GM04503 (cell line): ENCODE data around the gene NHP2.
"Not testable (repeated sequence)": the region's sequence is repeated elsewhere in the genome, so short reads cannot be mapped to it uniquely, and the experiment has no call there.

Experiments used
- DNase-seq: peaks from one replicate; pipeline ENCODE4 v3.0.0-alpha.2; 2012; ENCODE audit warnings: low read depth

The NHP2 gene

DNA sequence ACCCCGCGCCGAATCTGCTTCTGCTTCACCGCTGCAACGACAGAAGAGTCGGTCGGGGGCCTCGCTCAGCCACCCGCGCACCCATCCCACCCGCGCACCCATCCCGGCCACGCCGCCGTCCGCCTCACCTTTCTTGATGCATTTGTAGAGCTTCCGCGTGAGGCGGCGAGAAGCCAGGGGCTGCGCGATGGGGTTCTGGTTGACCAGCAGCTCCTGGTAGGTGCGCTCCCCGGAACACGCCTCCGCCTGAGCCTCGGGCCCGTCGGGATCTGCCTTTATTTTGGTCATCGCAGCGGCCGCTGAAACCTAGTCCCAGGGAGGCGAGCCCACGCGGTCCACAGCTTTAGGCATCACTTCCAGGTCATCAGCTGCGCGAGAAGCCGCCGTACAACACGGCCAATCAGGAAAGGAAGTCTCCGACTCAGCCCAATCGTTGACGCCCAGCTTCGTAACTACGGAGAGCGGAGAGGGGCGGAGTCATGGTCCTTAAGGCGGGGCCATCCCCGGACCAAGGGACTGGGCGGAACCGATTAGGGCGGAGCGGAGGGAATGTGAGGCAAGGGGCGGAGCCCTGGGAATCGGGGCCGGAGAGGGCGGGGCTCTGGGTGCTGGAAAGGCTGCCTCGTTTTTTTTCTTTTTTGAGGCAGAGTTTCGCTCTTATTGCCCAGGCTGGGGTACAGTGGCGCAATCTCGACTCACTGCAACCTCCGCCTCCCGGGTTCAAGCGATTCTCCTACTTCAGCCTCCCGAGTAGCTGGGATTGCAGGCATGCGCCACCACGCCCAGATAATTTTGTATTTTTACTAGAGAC lies at the start of gene NHP2:
TSS of gene NHP2 (minus strand) at position 356 of the 811 bp plus-strand sequence. CDS start at position 288, 68 bp downstream.
- peak; percentile 92 for DNase-seq

DNA sequence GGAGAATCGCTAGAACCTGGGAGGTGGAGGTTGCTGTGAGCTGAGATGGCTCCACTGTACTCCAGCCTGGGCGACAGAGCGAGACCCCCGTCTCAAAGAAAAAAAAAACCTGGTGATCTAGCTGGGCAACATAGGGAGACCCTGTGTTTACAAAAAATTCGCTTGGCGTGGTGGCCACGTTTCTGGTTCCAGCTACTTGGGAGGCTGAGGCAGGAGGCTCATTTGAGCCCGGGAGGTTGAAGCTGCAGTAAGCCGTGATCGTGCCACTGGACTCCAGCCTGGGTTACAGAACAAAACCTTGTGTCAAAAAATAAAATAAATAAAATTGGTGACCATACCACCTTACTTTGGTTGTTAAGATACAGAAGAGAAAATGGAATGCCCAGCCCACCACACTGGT lies 48.9 kb upstream of the NHP2 start:
- no peak for DNase-seq

DNA sequence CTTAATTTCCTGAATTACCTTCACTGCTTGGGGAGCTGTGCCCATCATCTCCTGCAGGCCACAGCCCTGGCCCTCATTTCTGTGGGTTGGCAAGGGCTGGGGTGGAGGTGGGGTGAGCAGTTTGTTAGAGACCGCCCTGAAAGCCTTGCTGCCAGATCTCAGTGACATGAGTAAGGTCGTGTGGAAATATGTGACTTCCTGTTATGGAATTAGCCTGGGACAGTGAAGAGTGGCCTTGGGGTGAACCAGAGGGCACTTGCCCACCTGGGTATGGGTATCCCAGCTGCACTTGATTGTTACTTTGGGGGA lies 48.2 kb upstream of the NHP2 start:
- DNase-seq = no peak

DNA sequence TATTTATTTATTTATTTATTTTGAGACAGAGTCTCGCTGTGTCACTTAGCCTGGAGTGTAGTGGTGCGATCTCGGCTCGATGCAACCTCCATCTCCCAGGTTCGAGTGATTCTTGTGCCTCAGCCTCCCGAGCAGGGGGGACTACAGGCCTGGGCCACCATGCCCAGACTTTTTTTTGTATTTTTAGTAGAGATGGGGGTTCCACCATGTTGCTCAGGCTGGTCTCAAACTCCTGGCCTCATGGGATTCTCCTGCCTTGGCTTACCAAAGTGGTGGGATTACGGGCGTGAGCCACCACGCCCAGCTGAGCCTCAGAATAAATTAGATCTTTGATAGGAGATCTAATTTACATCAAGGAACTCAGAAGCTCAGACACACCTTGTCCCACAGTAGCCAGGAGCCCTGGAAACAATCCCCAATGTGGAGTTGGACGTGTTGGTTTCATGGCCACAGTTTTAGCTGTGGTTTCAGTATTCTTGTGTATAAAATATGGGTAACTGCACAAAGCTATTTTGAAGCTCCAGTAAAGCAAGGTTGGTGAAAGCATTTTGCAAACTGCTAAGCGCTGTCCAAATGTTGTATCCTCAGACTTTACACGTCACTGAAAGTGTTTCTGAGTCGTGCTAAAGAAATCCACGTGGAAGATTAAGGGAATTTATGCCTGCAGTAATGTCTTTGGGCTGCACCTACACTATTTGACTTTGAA lies 47.7 kb upstream of the NHP2 start:
- no peak for DNase-seq

DNA sequence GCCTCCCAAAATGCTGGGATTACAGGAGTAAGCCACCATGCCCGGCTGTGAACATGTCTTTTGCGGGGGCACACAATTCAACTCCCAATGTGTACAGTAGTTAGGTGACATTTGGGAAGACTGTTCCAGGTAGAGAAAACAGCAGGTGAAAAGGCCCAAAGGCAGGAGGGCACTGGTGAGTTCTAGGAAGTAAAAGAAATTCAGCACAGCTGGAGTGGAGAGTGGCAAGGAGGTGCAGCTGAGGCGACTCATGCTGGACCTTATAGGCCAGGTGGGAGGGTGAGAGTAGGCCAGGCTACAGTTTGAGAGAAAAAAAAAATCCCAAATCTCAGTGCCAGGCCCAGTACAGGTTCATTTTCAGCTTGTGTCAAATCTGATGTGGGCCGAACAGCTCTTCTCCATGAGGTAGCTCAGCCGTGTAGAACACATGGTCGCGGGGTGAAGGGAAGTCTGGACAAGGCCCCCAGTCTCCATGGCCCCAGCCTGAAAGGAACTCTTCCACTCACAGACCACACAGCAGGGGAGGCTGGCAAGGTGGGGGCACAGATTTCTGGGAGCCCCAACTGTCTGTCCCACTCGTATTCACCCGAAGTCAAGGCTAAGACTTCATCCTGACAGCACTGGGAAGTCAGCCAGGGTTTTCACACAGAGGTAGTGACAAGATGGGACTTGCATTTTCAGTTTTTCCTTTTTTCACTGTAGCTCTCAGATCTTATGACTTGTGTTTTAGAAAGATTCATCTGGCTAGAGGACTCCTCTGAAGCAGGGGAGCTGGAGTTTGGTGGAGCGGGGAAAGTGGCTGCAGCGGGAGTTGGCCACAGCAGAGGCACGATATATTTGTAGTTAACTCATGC lies 46.1 kb upstream of the NHP2 start:
- DNase-seq = no peak

DNA sequence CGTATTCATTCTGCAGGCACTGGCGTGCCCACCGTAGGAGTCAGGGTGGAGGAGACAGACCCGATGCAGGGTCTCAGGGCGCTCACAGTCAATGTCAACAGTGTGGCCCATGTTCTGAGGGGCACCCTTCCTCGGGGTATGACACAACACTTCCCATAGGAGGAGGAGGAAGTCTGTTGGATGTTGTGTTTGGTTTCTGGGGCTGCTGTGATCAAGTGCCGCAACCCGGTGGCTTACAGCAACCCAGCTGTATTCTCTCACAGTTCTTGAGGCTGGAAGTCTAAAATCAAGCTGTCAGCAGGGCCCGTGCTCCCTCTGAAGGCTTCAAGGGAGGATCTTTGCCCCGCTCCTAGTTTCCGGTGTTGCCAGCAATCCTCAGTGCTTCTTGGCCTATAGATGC lies 45.0 kb upstream of the NHP2 start:
- no peak for DNase-seq

DNA sequence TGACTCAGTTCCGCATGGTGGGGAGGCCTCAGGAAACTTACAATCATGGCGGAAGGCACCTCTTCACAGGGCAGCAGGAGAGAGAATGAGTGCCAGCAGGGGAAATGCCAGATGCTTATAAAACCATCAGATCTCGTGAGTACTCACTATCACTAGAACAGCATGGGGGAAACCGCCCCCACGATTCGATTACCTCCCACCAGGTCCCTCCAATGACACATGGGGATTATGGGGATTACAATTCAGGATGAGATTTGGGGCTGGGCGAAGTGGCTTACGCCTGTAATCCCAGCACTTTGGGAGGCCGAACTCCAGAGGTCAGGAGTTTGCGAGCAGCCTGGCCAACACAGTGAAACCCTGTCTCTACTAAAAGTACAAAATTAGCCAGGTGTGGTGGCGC lies 44.5 kb upstream of the NHP2 start:
- DNase-seq = not testable (repeated sequence)

DNA sequence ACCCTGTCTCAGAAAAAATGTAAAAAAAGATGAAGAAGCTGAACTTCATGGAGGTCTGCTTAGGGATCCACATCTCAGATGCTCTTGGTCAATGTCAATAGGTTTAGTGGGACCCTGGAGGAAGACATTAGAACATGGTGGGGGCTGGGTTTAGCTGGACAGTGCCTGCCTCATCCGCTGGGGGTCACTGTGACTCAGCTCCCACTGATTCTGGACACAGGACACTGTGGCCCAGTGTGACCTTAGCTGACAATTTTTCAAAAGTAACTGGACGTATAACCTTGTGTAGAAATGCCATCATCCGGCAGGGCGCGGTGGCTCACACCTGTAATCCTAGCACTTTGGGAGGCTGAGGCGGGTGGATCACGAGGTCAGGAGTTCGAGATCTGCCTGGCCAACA lies 43.3 kb upstream of the NHP2 start:
- no peak for DNase-seq

DNA sequence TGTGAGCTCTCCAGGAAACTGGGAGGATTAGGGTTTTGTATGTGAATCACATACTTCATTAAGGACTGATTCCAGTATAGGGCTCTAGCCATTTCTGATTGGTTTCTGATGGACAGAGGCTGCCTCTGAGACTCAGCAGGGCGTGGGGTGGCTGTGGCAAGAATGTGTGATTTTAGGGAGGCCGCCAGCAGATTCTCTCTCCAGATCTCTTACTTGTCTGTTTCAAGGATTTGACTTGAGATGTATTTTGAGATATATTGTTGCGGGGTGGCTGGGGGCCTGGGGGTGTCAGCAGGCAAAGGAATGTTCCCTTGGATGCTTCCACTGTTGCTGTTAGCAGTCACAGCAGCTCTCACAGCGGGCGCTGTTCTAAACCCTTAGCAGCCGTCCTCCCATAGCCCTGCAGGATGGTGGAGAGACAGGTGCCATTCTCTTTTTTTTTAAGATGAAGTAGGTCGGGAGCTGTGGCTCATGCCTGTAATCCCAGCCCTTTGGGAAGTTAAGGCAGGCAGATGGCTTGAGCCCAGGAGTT lies 42.7 kb upstream of the NHP2 start:
- no peak for DNase-seq

DNA sequence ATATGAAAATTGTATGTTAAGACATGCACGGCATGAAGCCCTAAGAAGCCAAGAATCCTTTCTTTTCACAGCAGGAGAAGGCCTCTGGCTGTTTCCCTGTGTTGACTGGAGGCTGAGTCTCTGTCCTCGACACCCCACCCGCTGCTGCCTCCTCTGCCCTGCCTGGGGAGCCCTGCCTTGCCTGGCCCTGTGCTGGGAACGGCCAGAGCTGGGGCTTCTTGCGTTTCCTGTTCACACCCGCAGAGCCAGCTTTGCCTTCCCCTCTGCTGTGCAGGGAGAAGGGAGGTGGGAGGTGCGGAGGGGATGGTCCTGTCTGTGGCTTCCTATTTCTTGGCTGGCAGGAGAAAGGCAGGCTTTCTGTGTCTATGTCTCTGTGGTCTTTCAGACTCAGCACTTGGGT lies 40.3 kb upstream of the NHP2 start:
- no peak for DNase-seq

DNA sequence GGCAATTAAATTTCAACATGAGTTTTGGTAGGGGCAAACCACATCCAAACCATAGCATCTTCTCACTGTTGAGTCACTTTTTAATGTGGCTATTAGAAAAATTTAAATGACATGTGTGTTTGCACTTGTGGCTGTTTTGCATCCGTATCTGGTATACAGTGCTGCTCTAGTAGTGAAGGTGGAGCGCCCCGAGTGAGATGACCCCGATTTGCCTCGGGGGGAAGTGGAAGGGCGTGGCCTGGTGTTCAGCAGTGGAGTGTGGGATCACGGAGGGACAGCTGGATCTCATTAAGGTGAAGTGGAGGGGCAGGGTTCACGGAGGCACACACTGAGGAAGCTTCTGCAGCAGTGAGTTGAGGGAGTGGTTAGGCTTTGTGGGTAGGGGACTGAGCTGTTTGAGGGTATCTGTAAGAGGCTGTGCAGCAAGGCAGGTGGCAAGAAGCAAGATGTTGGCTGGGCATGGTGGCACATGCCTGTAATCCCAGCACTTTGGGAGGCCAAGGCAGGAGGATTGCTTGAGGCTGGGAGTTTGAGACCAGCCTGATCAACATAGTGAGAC lies 39.6 kb upstream of the NHP2 start:
- DNase-seq = no peak

DNA sequence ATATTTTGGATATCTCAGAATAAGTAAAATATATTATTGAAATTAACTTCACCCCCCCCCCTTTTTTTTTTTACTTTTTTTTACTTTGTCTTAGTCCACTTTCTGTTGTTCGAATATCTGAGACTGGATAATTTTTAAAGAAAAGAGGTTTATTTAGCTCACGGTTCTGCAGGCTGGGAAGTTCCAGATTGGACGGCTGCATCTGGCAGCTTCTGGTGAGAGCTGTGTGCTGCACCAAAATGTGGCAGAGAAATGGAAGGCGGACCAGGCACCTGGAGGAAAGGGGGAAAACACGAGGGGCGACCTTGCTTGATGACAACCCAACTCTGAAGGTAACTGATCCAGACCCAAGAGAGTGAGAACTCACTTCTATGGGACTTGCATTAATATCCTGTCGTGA lies 39.1 kb upstream of the NHP2 start:
- DNase-seq = no peak

DNA sequence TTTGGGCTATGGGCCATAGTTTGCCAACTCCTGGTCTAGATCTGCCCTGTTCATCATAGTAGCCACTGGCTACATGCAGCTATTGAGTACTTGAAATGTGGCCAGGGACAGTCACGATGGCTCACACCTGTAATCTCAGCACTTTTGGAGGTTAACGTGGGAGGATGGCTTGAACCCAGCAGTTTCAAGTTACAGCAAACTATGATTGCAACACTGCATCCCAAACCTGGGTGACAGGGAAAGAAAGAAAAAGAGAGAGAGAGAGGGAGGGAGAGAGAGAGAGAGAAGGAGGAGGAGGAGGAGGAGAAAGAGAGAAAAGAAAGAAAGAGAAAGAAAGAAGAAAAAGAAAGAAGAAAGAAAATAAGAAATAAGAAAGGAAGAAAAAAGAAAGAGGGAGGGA lies 38.6 kb upstream of the NHP2 start:
- no peak for DNase-seq

DNA sequence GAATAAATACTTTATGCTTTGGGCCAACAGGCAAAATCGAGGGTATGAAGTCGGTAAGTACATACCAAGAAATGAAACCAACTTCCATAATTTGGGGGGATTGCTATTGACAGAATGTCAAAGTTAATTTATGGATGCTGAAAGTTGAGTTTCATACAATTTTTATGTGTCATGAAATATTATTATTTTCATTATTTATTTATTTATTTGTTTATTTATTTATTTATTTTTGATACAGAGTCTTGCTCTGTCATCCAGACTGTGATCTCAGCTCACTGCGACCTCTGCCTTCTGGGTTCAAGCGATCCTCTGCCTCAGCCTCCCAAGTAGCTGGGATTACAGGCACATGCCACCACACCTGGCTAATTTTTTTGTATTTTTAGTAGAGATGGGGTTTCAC lies 38.0 kb upstream of the NHP2 start:
- no peak for DNase-seq

DNA sequence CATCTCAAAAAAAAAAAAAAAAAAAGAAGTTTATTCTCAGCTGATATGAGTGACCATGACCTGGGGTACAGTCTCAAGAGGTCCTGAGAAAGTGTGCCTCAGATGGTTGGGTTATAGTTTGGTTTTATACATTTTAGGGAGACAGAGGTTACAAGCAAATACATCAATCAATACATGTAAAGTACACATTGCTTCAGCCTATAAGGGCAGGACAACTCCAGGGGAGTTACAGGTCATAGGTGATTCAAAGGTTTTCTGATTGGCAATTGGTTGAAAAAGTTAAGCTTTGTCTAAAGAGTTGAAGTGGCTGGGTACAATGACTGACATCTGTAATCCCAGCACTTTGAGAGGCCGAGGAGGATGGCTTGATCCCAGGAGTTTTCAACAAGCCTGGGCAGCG lies 35.7 kb upstream of the NHP2 start:
- DNase-seq = no peak

DNA sequence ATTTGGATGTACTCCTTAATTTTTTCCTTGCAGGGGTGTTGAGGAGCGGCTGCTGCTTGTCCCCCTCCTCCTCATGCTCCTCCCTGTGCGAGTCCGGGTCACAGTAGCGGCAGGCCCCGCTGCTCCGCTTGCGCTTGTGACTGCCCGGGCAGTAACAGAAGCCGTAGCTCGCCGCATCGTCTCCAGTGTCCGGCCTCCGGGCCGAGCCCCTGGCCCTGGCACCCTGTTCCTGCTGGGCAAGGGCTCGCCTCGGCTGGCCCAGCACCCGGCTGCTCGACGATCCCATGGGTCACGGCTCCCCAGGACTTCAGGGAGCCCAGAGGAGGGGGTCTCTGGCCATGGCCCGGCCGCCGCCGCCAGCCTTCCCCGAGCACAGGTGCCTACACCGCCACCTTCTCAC lies 33.3 kb upstream of the NHP2 start, which contains the start of gene GMCL2:
TSS of gene GMCL2 (minus strand) at position 358 of the 400 bp plus-strand sequence. CDS start at position 286, 72 bp downstream.
- no peak for DNase-seq

DNA sequence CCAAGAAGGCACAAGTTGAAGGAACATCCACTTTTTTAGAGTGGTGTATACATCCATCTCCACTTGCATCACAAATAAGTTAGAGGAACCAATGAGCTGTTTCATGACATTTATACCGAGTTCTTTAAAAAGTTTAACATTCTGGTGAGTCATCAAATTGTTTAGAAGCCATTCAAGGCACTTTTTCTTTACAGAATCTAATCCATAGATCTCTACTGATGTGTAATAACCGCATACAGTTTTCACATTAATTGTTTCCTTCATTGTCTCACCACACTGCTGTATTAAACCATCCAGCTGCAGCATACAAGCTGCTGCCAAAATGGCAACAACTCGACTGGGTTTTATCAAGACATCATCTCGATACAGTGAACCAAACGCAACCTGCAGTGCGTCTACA lies 32.7 kb upstream of the NHP2 start:
- no peak for DNase-seq

DNA sequence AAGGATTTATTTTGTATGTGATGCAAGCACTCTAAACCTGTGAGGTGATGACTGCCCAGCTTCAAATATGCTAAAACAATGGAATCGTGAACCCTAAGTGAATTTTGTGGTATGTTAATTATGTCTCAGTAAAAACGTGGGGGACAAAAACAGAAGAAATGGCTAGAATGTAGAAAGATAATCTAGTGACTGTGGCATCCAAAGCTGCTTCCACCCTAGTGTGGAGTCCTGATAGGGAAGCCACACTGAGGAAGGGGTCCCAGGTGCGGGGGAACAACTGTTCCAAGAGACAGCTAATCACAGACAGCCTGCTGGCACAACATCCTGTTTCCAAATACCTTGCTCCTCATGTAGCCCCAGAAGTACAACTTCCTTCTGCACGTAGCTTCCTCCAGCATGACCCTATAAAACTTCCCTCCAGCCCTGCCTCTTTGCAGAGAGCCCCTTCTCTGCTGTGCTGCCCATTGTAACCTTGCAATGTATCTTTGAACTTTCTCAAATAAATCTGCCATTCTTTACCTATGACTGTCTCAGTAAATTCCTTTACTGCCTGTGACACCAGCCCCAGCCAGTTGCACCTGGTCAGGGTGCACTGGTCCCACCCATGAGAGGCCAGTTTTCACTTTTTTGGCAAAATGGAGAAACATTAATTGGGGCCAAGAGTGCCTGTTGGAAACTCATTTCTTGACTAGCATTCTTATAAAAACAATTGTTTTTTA lies 28.6 kb upstream of the NHP2 start:
- no peak for DNase-seq

DNA sequence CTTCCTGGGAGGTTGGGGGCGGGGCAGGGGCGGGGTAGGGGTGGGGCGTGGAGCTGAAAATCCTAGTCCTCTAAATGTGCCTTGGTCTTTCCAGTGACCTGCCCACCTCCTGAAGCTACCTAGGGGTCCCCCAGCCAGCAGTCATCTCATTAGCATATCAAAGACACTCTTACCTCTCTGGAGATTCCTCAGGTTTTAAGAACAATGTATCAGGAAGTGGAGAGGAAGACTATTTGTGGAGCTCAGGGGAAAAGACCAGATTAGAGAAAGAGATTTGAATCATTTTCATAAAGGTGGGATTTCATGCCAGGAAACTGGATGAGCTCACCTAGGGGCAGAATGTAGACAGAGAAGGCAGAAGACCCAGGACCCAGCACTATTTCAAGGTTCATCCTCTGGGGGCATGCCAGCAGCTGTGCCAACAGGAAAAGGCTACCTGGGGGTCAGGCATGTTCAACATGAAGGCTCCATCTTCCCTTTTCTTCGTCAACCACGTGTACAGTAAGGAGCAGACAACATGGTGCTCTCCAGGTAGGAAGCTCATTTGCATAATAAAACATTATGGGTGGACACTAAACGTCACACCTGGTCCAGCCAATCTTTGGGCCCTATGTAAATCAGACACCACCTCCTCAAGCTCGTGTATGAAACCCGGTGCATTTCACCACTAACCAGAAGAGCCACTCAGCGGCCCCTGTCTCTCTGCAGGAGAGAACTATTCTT lies 26.6 kb upstream of the NHP2 start:
- no peak for DNase-seq

DNA sequence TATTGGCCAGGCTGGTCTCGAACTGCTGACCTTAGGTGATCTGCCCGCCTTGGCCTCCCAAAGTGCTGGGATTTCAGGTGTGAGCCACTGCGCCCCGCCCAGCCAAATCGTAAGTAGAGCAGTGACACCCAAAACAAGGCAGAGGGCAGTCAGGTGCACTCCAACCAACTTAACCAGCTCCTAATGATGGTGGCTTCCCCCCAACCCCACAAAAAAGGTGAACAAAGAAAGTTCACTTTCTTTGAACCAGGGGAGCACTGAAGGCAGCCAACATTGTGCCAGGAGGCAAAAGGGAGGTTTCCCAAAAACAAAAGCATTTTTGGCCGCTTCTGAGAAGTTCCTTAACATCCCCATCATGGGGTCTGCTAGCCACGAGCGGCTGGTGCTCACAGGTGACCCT lies 23.9 kb upstream of the NHP2 start:
- no peak for DNase-seq

DNA sequence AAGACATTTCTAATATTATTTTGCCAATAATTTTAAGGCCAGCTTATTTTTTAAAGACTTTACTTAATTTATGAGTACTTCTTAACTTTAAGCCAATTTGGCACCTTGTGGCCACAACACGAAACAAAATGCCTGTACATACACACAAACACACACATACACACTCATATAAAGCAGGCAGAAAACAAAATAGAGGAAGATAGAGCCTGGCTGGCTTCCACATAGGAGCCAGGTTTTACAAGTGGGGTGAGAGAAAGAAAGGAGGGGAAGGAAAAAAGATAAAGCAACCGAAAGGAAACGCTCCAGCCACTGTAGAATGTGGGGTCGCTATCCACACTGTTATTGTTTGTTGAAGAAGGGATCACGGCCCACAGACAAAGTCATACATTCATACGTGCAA lies 23.1 kb upstream of the NHP2 start:
- DNase-seq = no peak
